ENCODE results near the gene ARFGEF3.
"Not testable (repeated sequence)": the region's sequence is repeated elsewhere in the genome, so short reads cannot be mapped to it uniquely, and the experiment has no call there.

Gene ARFGEF3

GRCh38 chr6:138175596-138175995, 13.9 kb downstream of the ARFGEF3 start:
- DNase-seq = no peak

GRCh38 chr6:138176652-138177232, 15.0 kb downstream of the ARFGEF3 start:
- DNase-seq = no peak

GRCh38 chr6:138182939-138183789, 21.4 kb downstream of the ARFGEF3 start:
- no peak for DNase-seq

GRCh38 chr6:138183790-138184134, 22.0 kb downstream of the ARFGEF3 start:
- no peak for DNase-seq

- DNase-seq = no peak
Measured at GRCh38 chr6:138184230-138184629, 22.5 kb downstream of the ARFGEF3 start.

- no peak for DNase-seq
Measured at GRCh38 chr6:138187156-138187555, 25.4 kb downstream of the ARFGEF3 start.

GRCh38 chr6:138188278-138188941, 26.7 kb downstream of the ARFGEF3 start:
- DNase-seq = no peak

GRCh38 chr6:138194287-138194686, 32.5 kb downstream of the ARFGEF3 start:
- DNase-seq = no peak

GRCh38 chr6:138196122-138196738, 34.5 kb downstream of the ARFGEF3 start:
- DNase-seq = no peak

- DNase-seq = no peak
Measured at GRCh38 chr6:138197570-138197969, 35.8 kb downstream of the ARFGEF3 start.

GRCh38 chr6:138198430-138199091, 36.8 kb downstream of the ARFGEF3 start:
- no peak for DNase-seq

GRCh38 chr6:138201836-138202235, 40.1 kb downstream of the ARFGEF3 start:
- DNase-seq = no peak

- DNase-seq = no peak
Measured at GRCh38 chr6:138203315-138203714, 41.6 kb downstream of the ARFGEF3 start.

- DNase-seq = no peak
Measured at GRCh38 chr6:138204303-138204702, 42.6 kb downstream of the ARFGEF3 start.

GRCh38 chr6:138204792-138205384, 43.1 kb downstream of the ARFGEF3 start:
- no peak for DNase-seq

- DNase-seq = no peak
Measured at GRCh38 chr6:138205437-138206094, 43.8 kb downstream of the ARFGEF3 start.

GRCh38 chr6:138206862-138207261, 45.1 kb downstream of the ARFGEF3 start:
- no peak for DNase-seq

GRCh38 chr6:138211048-138211581, 49.4 kb downstream of the ARFGEF3 start:
- DNase-seq = no peak

- DNase-seq = no peak
Measured at GRCh38 chr6:138211601-138212000, 49.9 kb downstream of the ARFGEF3 start.

- DNase-seq = not testable (repeated sequence)
Measured at GRCh38 chr6:138212530-138212929, 50.8 kb downstream of the ARFGEF3 start.

- DNase-seq = no peak
Measured at GRCh38 chr6:138215093-138215782, 53.5 kb downstream of the ARFGEF3 start.
